AG04450 (cell line): ENCODE measurements around the gene SNRNP70. TPM values are rescaled to one million over a fixed set of nuclear protein-coding genes. Genes with fewer than 3 reads are reported as not detected.
A peak's percentile ranks its signal among the peaks of the same experiment; 100 is the strongest.
"Not testable (repeated sequence)": the region's sequence is repeated elsewhere in the genome, so short reads cannot be mapped to it uniquely, and the experiment has no call there.

Experiments used
- CTCF ChIA-PET: fragments of 300-600, 350-600 bp; formaldehyde crosslinking; extraction: SDS; loops from one replicate; lab custom pipeline; 2022; ENCODE audit warnings: antibody characterized with exemption, inconsistent platforms; lab: Charles Lee
- POLR2A ChIA-PET: fragments of 350-600 bp; formaldehyde crosslinking; extraction: SDS; loops from one replicate; lab custom pipeline; 2021; ENCODE audit warnings: antibody characterized with exemption, inconsistent platforms; lab: Yijun Ruan, JAX
- DNase-seq: peaks from one replicate; pipeline ENCODE4 v3.0.0-alpha.2; 2011; ENCODE audit warnings: low read depth, low spot score
- H3K27ac ChIP-seq: one replicate; pipeline ENCODE4 v1.5.1; 2012; ENCODE audit warnings: low read depth, low read length, control low read depth
- H3K27me3 ChIP-seq: one replicate; pipeline ENCODE4 v1.6.0; 2012; ENCODE audit warnings: low read length; ENCODE audit not compliant: control insufficient read depth, insufficient read depth
- H3K4me3 ChIP-seq: 2 replicates; pipeline ENCODE4 v1.5.1; 2011; ENCODE audit warnings: mild to moderate bottlenecking, low read depth, low read length, control low read depth
- H3K9me3 ChIP-seq: 2 replicates; pipeline ENCODE4 v1.5.1; 2012; ENCODE audit warnings: low read length; ENCODE audit not compliant: control insufficient read depth, insufficient read depth
- CTCF ChIP-seq: IDR thresholded peaks from 2 replicates; pipeline ENCODE4 v1.5.1; 2011; ENCODE audit warnings: low read depth, low read length, control low read depth, inconsistent platforms
- polyA plus RNA-seq: library from polyadenylated mRNA; depleted of rRNA; stranded (reverse); fragments of >200 nt; gene quantifications from 2 replicates; pipeline ENCODE4 v1.2.3, GENCODE V29; 2011

SNRNP70 gene
- polyA plus RNA-seq, 1 experiment, result 117 TPM

- H3K27me3 ChIP-seq, H3K9me3 ChIP-seq, DNase-seq, H3K27ac ChIP-seq, POLR2A ChIA-PET, H3K4me3 ChIP-seq, CTCF ChIA-PET: not testable (repeated sequence)
Measured at GRCh38 chr19:49049011-49049410, 36.2 kb upstream of the SNRNP70 start, which contains the start of gene CGB8. CGB8 (minus strand) TSS chr19:49049111; CDS start chr19:49048739, 372 bp downstream.

- H3K27me3 ChIP-seq, DNase-seq, H3K27ac ChIP-seq, H3K4me3 ChIP-seq, CTCF ChIA-PET, POLR2A ChIA-PET, H3K9me3 ChIP-seq: not testable (repeated sequence)
Measured at GRCh38 chr19:49049834-49050233, 35.4 kb upstream of the SNRNP70 start.

GRCh38 chr19:49050376-49051033, 34.7 kb upstream of the SNRNP70 start:
- not testable (repeated sequence) for H3K27me3 ChIP-seq, DNase-seq, H3K4me3 ChIP-seq, H3K9me3 ChIP-seq, H3K27ac ChIP-seq
- POLR2A ChIA-PET, result interaction anchor here (0.6 kb wide), 1 partner anchor 1534 kb away, joined by 3 read pairs; no protein-coding TSS in a partner anchor
- CTCF ChIA-PET, result interaction anchor here (1.4 kb wide), 2 partner anchors 51 to 52 kb away, joined by 3 read pairs; no protein-coding TSS in a partner anchor

GRCh38 chr19:49056101-49056901, 28.9 kb upstream of the SNRNP70 start:
- TF ChIP-seq CTCF, result peak; percentile 33; the same call in 1 of the 2 replicates
- no peaks in the 10 kb centered on the region for H3K27me3 ChIP-seq
- DNase-seq, result no peak

GRCh38 chr19:49056902-49057596, 28.2 kb upstream of the SNRNP70 start:
- TF ChIP-seq CTCF, result peak; percentile 10; the same call in 1 of the 2 replicates
- H3K27me3 ChIP-seq, H3K27ac ChIP-seq, H3K9me3 ChIP-seq, DNase-seq: not testable (repeated sequence)
- ChIA-PET POLR2A (interaction anchor here (0.6 to 1.2 kb wide), 4 partner anchors 8 to 1338 kb away, joined by 3 read pairs; partner anchors contain the start of genes GYS1, NTF4 and RUVBL2), CTCF (interaction anchor here (0.7 to 2.4 kb wide), 9 partner anchors 12 to 142 kb away, joined by 3 to 18 read pairs (median 5); partner anchors contain the start of genes GYS1 and RUVBL2)
- peak overlapping the region; percentile 64 for H3K4me3 ChIP-seq

More at GRCh38 chr19:49056101-49056901, 28.9 kb upstream of the SNRNP70 start:
- H3K9me3 ChIP-seq, result no peaks in the 10 kb centered on the region; the same call in 1 of the 2 replicates
- ChIA-PET POLR2A (interaction anchor here (0.5 to 0.6 kb wide), 3 partner anchors 8 to 306 kb away, joined by 3 to 4 read pairs (median 3); partner anchors contain the start of genes NTF4 and TEAD2), CTCF (interaction anchor here (0.5 to 2.4 kb wide), 9 partner anchors 13 to 666 kb away, joined by 3 to 18 read pairs (median 6); partner anchors contain the start of genes GYS1 and RUVBL2)
- peak overlapping the region; percentile 64 for H3K4me3 ChIP-seq
- no peak overlapping the region for H3K27ac ChIP-seq
